ENCODE measurements around the gene HNF1A. TPM values are rescaled to one million over a fixed set of nuclear protein-coding genes. Genes with fewer than 3 reads are reported as not detected.

The HNF1A gene
- total RNA-seq, 1 experiment from 2014 or later = 8.4 TPM

DNA sequence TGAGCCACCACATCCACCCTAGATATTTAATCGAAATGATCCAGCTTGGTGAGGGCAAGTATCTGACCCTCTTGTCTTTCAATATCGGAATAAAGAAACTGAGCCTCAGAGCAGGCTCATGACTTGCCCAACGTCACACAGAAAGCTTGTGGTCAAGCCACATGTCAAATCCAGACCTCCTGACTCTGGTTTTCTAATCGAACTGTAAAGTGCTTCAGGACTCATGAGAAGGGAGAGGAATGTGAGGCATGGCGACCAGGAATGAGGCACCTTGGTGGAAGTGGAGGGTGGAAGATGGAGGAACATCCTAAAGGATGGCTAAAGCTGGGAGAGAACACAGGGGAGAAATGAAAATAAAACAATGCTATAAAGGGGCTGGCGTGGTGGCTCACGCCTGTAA lies 46.3 kb upstream of the HNF1A start:
- TF ChIP-seq, protein P1, sequence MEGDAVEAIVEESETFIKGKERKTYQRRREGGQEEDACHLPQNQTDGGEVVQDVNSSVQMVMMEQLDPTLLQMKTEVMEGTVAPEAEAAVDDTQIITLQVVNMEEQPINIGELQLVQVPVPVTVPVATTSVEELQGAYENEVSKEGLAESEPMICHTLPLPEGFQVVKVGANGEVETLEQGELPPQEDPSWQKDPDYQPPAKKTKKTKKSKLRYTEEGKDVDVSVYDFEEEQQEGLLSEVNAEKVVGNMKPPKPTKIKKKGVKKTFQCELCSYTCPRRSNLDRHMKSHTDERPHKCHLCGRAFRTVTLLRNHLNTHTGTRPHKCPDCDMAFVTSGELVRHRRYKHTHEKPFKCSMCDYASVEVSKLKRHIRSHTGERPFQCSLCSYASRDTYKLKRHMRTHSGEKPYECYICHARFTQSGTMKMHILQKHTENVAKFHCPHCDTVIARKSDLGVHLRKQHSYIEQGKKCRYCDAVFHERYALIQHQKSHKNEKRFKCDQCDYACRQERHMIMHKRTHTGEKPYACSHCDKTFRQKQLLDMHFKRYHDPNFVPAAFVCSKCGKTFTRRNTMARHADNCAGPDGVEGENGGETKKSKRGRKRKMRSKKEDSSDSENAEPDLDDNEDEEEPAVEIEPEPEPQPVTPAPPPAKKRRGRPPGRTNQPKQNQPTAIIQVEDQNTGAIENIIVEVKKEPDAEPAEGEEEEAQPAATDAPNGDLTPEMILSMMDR (IDR thresholded peaks at IDR 0.05; ENCODE audit: unreplicated experiment) = no peak
- H3K27ac Mint-ChIP-seq (ENCODE audit: unreplicated experiment) = no peak overlapping the region
- intact Hi-C loops (cut with micrococcal nuclease; ENCODE audit: unreplicated experiment) = no loop called here
- H3K36me3 Mint-ChIP-seq (ENCODE audit: insufficient read depth, unreplicated experiment) = peaks cover 15% of the 10 kb centered on the region
- peaks cover 9% of the 10 kb centered on the region for H3K4me1 Mint-ChIP-seq (ENCODE audit: low read depth, unreplicated experiment)
- no peak overlapping the region for H3K4me3 Mint-ChIP-seq (ENCODE audit: low read depth, unreplicated experiment)
- no peak for DNase-seq
- no peaks in the 10 kb centered on the region for H3K9me3 Mint-ChIP-seq (ENCODE audit: low read depth, unreplicated experiment)
- no TSS peak for BruUV-seq (replicated peaks)
- H3K27me3 Mint-ChIP-seq (ENCODE audit: unreplicated experiment) = peaks cover 13% of the 10 kb centered on the region
- CTCF ChIA-PET = no interaction called here

DNA sequence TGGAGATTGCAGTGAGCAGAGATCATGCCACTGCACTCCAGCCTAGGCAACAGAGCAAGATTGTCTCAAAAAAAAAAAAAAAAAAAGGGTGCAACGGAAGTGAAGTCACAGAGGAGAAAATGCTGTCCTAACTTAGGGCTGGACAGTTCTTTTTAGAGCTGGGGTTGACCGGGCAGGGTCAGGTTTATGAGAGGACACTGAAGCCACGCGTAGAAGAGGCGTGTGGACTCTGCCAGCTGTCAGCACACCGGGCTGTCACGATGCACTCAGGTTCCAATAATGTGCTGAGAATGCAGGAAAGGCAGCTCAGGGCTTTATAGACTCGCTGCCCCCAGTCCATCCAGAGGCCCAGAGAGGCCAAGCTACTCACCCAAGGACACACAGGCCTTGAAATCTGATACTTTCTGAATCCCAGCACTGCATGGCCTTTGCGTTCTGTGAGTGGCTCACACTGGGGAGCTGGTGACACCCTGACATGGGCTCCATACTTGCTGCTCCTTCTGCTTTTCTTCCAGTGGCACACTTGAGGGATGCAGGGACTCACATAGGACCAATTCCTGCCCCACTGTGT lies 45.3 kb upstream of the HNF1A start:
- TF ChIP-seq, protein P1 (IDR thresholded peaks at IDR 0.05; ENCODE audit: unreplicated experiment) = no peak
- H3K4me3 Mint-ChIP-seq (ENCODE audit: low read depth, unreplicated experiment) = no peak overlapping the region
- peaks cover 23% of the 10 kb centered on the region for H3K27me3 Mint-ChIP-seq (ENCODE audit: unreplicated experiment)
- H3K4me1 Mint-ChIP-seq (ENCODE audit: low read depth, unreplicated experiment) = peaks cover 9% of the 10 kb centered on the region
- intact Hi-C loops (cut with micrococcal nuclease; ENCODE audit: unreplicated experiment) = no loop called here
- H3K27ac Mint-ChIP-seq (ENCODE audit: unreplicated experiment) = no peak overlapping the region
- CTCF ChIA-PET = no interaction called here
- H3K9me3 Mint-ChIP-seq (ENCODE audit: low read depth, unreplicated experiment) = no peaks in the 10 kb centered on the region
- BruUV-seq (replicated peaks) = no TSS peak
- H3K36me3 Mint-ChIP-seq (ENCODE audit: insufficient read depth, unreplicated experiment) = peaks cover 15% of the 10 kb centered on the region
- DNase-seq = no peak

DNA sequence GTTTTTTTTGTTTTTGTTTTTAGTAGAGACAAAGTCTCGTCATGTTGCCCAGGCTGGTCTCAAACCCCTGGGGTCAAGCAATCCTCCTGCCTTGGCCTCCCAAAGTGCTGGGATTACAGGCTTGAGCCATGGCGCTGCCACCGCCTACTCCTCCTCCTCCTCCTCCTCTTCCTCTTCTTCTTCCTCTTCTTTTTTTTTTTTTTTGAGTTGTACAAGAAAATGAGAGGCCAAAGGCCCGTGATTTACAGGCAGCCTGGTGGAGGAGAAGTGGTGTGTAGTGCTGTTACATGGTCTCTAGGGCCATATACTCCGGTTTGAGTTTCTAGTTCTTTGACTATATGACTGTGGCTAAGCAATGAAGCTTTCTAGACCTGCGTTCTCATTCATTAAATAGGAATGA lies 44.6 kb upstream of the HNF1A start:
- Mint-ChIP-seq H3K4me1 (ENCODE audit: low read depth, unreplicated experiment) (peaks cover 7% of the 10 kb centered on the region), H3K27me3 (ENCODE audit: unreplicated experiment) (peaks cover 28% of the 10 kb centered on the region), H3K27ac (ENCODE audit: unreplicated experiment) (no peak overlapping the region), H3K4me3 (ENCODE audit: low read depth, unreplicated experiment) (no peak overlapping the region), H3K36me3 (ENCODE audit: insufficient read depth, unreplicated experiment) (peaks cover 15% of the 10 kb centered on the region), H3K9me3 (ENCODE audit: low read depth, unreplicated experiment) (no peaks in the 10 kb centered on the region)
- intact Hi-C loops (cut with micrococcal nuclease; ENCODE audit: unreplicated experiment) = no loop called here
- CTCF ChIA-PET = no interaction called here
- TF ChIP-seq, protein P1 (IDR thresholded peaks at IDR 0.05; ENCODE audit: unreplicated experiment) = no peak
- BruUV-seq (replicated peaks) = no TSS peak
- no peak for DNase-seq

DNA sequence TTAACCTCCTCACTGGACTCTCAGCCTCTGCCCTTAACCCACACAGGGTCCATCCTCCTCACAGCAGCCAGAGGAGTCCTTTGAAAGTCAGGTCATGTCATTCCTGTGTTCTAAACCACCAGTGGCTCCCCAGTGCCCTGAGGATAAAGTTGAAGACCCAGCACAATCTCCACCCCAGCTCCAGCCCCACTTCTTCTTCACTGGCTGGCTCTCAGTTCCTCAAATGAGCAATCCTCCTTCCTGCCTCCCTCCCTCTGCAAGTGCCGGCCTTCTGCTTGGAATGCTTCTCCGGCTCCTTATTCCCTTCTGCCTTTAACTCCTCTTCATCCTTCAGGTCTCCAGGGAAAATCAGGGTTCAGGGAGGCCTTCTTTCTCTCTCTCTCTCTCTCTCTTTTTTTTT lies 42.1 kb upstream of the HNF1A start:
- intact Hi-C loops (cut with micrococcal nuclease; ENCODE audit: unreplicated experiment) = no loop called here
- no peaks in the 10 kb centered on the region for H3K36me3 Mint-ChIP-seq (ENCODE audit: insufficient read depth, unreplicated experiment)
- no TSS peak for BruUV-seq (replicated peaks)
- CTCF ChIA-PET = interaction anchor here (0.7 kb wide), 1 partner anchor 138 kb away, joined by 3 read pairs; no protein-coding TSS in a partner anchor
- TF ChIP-seq, protein P1 (IDR thresholded peaks at IDR 0.05; ENCODE audit: unreplicated experiment) = no peak
- DNase-seq = no peak
- no peaks in the 10 kb centered on the region for H3K4me1 Mint-ChIP-seq (ENCODE audit: low read depth, unreplicated experiment)
- H3K9me3 Mint-ChIP-seq (ENCODE audit: low read depth, unreplicated experiment) = no peaks in the 10 kb centered on the region
- H3K27ac Mint-ChIP-seq (ENCODE audit: unreplicated experiment) = no peak overlapping the region
- no peak overlapping the region for H3K4me3 Mint-ChIP-seq (ENCODE audit: low read depth, unreplicated experiment)
- H3K27me3 Mint-ChIP-seq (ENCODE audit: unreplicated experiment) = peaks cover 28% of the 10 kb centered on the region

Measured in Calu3 (cell line).